ENCODE measurements around the gene DSCAML1. TPM values are rescaled to one million over a fixed set of nuclear protein-coding genes. Genes with fewer than 3 reads are reported as not detected.

The DSCAML1 gene
- total RNA-seq, 1 donor from 2014 or later, result not detected

DNA sequence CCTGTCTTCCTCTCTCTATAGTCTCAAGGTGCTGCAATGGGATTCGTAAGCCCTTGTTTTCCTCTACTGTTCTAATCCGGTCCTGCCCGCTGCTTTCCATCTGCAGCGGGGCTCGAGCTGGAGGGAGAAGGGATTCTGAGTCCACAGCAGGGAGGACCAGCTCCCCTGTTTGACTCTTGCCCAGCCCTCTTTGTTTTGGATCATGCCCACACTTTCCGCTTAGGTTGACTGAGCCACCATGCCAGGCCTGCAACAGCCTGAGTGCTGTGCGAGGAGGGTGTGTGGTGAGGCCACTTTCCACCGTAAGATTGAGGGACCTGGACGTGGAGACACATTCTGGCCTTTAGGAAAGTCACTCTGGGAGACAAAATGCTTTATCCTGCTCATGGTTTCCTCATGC, 411.1 kb downstream of the DSCAML1 start:
- DNase-seq (ENCODE audit: low read depth, low spot score), result no peak

DNA sequence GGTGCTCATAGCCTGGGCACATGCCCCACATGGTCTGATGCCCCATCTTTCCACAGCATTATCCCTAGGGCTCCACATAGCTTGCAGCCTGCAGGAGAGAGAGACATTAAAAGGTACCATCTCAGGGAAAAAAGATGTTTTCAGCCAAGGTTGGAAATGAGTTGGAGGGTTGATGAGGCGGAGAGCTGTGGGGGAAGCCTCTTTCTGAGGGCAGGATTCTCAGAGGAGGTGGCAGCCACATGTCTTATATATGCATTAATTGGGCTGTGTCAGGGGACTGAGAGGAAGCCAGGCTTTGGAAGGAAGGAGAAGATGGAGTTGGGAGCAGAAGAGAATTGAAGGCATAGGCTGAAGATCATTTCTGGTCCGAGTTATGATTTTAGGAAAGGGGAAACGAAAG, 411.5 kb downstream of the DSCAML1 start:
- no peak for DNase-seq (ENCODE audit: low read depth, low spot score)

GRCh38 chr11:117384045-117384444, 413.0 kb downstream of the DSCAML1 start:
- no peak for DNase-seq (ENCODE audit: low read depth, low spot score)

GRCh38 chr11:117382746-117383145, 414.3 kb downstream of the DSCAML1 start:
- DNase-seq (ENCODE audit: low read depth, low spot score), result no peak

GRCh38 chr11:117381481-117382387, 415.3 kb downstream of the DSCAML1 start:
- no peak for DNase-seq (ENCODE audit: low read depth, low spot score)

DNA sequence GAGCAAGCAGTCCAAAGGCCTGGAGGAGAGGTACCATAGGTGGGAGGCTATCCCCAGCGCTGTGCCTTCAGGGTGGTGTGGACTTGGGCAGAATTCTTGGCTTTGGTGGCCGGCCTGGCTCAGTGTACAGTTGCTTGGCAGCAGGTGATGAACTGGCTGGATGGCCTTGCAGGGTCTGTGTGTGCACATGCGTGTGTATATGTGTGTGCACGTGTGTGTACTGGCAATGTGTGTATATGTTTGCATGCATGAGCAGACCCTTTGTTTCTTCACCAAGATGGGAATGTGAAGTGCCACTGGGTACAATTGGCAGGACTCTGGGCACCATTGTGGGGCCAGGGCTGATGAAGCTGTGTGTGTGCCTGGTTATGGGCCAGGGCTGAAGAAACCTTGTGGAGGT, 416.3 kb downstream of the DSCAML1 start:
- no peak for DNase-seq (ENCODE audit: low read depth, low spot score)

GRCh38 chr11:117378976-117379865, 417.8 kb downstream of the DSCAML1 start:
- DNase-seq (ENCODE audit: low read depth, low spot score), result peak; percentile 59

Other genes with a start within 250 kb of the DSCAML1 start
- 0.13 and 0.32 TPM in 2 replicates for gene FXYD2, start 27.5 kb upstream of the DSCAML1 start, total RNA-seq
- gene FXYD6, start 79.4 kb upstream of the DSCAML1 start, total RNA-seq, result 0.07 and 0.26 TPM in 2 replicates
- not detected in 2 replicates for gene TMPRSS13, start 132.2 kb upstream of the DSCAML1 start, total RNA-seq
- under 0.01 TPM in 1 of 2 replicates, not detected in the other for gene IL10RA, start 189.2 kb upstream of the DSCAML1 start, total RNA-seq